HG02943 (cell line): Measurements from ENCODE around the gene GIMAP1.
"Not testable (repeated sequence)": the region's sequence is repeated elsewhere in the genome, so short reads cannot be mapped to it uniquely, and the experiment has no call there.

Source experiments
- ATAC-seq: cut with Tn5 transposase; IDR thresholded peaks from one replicate; pipeline ENCODE4 v1.9.1; 2021; ENCODE audit warnings: mild to moderate bottlenecking, low read depth, moderate library complexity; ENCODE audit not compliant: unreplicated experiment

GIMAP1 gene

GRCh38 chr7:150716368-150716767 is at the start of gene GIMAP1:
GIMAP1 (plus strand) TSS chr7:150716613; CDS start chr7:150719048, 2,435 bp downstream.
- ATAC-seq, result peak; percentile 72

- ATAC-seq, result peak; percentile 76
These were observed 47.9 kb upstream of the GIMAP1 start for GRCh38 chr7:150668472-150668911.

GRCh38 chr7:150668977-150669376 is 47.4 kb upstream of the GIMAP1 start:
- ATAC-seq, result no peak

GRCh38 chr7:150671798-150672585 is 44.4 kb upstream of the GIMAP1 start:
- not testable (repeated sequence) for ATAC-seq

- no peak for ATAC-seq
These were observed 40.7 kb upstream of the GIMAP1 start for GRCh38 chr7:150675714-150676113.

- ATAC-seq, result not testable (repeated sequence)
These were observed 40.1 kb upstream of the GIMAP1 start for GRCh38 chr7:150676276-150676675.

GRCh38 chr7:150676854-150677253 is 39.6 kb upstream of the GIMAP1 start:
- ATAC-seq, result not testable (repeated sequence)

- ATAC-seq, result not testable (repeated sequence)
These were observed 37.8 kb upstream of the GIMAP1 start for GRCh38 chr7:150678601-150679000.

GRCh38 chr7:150680364-150680763 is 36.0 kb upstream of the GIMAP1 start:
- not testable (repeated sequence) for ATAC-seq

- ATAC-seq, result peak; percentile 94
These were observed 31.0 kb upstream of the GIMAP1 start, which contains the start of gene GIMAP2 for GRCh38 chr7:150685219-150686029. GIMAP2 (plus strand) TSS chr7:150685706; CDS start chr7:150687060, 1,354 bp downstream.

- no peak for ATAC-seq
These were observed 30.3 kb upstream of the GIMAP1 start for GRCh38 chr7:150686030-150686631.

- no peak for ATAC-seq
These were observed 27.8 kb upstream of the GIMAP1 start for GRCh38 chr7:150688630-150689029.

- ATAC-seq, result no peak
These were observed 20.8 kb upstream of the GIMAP1 start for GRCh38 chr7:150695654-150696053.

GRCh38 chr7:150703209-150703608 is 13.2 kb upstream of the GIMAP1 start:
- no peak for ATAC-seq

- no peak for ATAC-seq
These were observed 1.1 kb upstream of the GIMAP1 start for GRCh38 chr7:150715293-150715692.

- ATAC-seq, result no peak
These were observed 675 bp upstream of the GIMAP1 start for GRCh38 chr7:150715738-150716137.

GRCh38 chr7:150716939-150717338 is 526 bp downstream of the GIMAP1 start:
- no peak for ATAC-seq

- ATAC-seq, result no peak
These were observed 1.5 kb downstream of the GIMAP1 start for GRCh38 chr7:150717814-150718420.

GRCh38 chr7:150719436-150719835 is 3.0 kb downstream of the GIMAP1 start:
- no peak for ATAC-seq
